Measurements from ENCODE around the gene ZIC1. TPM values are rescaled to one million over a fixed set of nuclear protein-coding genes. Genes with fewer than 3 reads are reported as not detected.

ZIC1 gene
- total RNA-seq, 1 experiment from 2014 or later, result not detected

DNA sequence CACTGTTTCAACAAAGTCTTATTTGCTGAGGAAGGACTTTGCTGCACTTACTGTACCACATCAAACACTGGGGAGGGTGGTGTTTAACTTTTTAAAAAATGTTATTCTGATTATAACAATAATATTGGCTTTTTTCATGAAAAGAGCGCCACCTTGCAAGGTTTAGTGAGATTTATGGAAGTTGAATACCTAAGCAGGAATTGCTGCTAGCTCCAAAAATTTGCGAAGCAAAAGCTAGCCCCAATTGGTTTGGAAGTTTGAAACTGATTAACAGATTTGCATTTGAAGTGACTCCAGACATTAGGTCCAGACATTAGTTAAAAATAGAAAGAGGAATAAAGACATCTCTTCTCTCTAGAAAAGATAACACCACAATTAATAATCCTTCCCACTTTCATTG is 6.7 kb downstream of the ZIC1 start:
- H3K9me3 ChIP-seq (ENCODE audit: insufficient read depth, low read depth), result no peaks in the 10 kb centered on the region
- no peak overlapping the region for H3K4me2 ChIP-seq
- no peaks in the 10 kb centered on the region for H4K20me1 ChIP-seq (ENCODE audit: insufficient read depth)
- no peak for DNase-seq
- H3K9me2 ChIP-seq (ENCODE audit: insufficient read depth), result no peaks in the 10 kb centered on the region
- ChIA-PET CTCF (no interaction called here), POLR2A (ENCODE audit: unreplicated experiment) (no interaction called here)
- H3K79me2 ChIP-seq (ENCODE audit: low read depth), result no peaks in the 10 kb centered on the region
- BruUV-seq (replicated peaks), result no TSS peak
- H3K4me1 ChIP-seq (replicated peaks; ENCODE audit: insufficient read depth), result no peaks in the 10 kb centered on the region
- no peaks in the 10 kb centered on the region for H3K36me3 ChIP-seq (ENCODE audit: low read depth)
- H3K27ac ChIP-seq, result no peak overlapping the region
- H3F3A ChIP-seq (ENCODE audit: insufficient read depth, low read depth), result no peaks in the 10 kb centered on the region
- intact Hi-C loops (cut with micrococcal nuclease; ENCODE audit: unreplicated experiment), result no loop called here
- H3K27me3 ChIP-seq (ENCODE audit: insufficient read depth, low read depth), result no peaks in the 10 kb centered on the region
- TF ChIP-seq EZH2 (IDR thresholded peaks at IDR 0.05; ENCODE audit: low read depth), result no peak
- TF ChIP-seq, protein P1, sequence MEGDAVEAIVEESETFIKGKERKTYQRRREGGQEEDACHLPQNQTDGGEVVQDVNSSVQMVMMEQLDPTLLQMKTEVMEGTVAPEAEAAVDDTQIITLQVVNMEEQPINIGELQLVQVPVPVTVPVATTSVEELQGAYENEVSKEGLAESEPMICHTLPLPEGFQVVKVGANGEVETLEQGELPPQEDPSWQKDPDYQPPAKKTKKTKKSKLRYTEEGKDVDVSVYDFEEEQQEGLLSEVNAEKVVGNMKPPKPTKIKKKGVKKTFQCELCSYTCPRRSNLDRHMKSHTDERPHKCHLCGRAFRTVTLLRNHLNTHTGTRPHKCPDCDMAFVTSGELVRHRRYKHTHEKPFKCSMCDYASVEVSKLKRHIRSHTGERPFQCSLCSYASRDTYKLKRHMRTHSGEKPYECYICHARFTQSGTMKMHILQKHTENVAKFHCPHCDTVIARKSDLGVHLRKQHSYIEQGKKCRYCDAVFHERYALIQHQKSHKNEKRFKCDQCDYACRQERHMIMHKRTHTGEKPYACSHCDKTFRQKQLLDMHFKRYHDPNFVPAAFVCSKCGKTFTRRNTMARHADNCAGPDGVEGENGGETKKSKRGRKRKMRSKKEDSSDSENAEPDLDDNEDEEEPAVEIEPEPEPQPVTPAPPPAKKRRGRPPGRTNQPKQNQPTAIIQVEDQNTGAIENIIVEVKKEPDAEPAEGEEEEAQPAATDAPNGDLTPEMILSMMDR (conservative IDR thresholded peaks at IDR 0.05), result no peak; the same call in 1 of the 2 replicates
- H3K4me3 ChIP-seq, result no peak overlapping the region
- H2AFZ ChIP-seq, result no peak overlapping the region

DNA sequence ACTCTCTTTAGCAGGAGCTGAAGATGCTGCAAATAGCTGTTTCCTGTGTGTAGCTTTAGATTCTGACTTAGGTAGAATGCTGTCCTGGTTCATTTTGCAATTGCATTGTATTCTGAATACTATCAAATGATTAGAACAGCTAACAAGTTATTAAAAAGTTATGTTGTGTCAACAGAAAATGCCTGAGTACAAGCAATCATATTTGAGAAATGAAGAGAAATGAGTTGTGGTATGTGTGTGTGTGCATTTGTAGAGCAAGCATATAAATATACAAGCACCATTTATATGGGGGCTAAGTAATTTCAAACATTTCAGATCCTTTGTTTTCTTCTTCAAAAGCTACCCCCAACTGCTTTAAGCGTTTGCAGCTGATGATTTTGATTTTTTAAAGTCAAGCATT is 7.8 kb downstream of the ZIC1 start:
- intact Hi-C loops (cut with micrococcal nuclease; ENCODE audit: unreplicated experiment), result no loop called here
- Histone ChIP-seq H3K79me2 (ENCODE audit: low read depth) (no peaks in the 10 kb centered on the region), H3K9me2 (ENCODE audit: insufficient read depth) (no peaks in the 10 kb centered on the region), H3K4me1 (replicated peaks; ENCODE audit: insufficient read depth) (no peaks in the 10 kb centered on the region), H3F3A (ENCODE audit: insufficient read depth, low read depth) (no peaks in the 10 kb centered on the region), H3K27me3 (ENCODE audit: insufficient read depth, low read depth) (no peaks in the 10 kb centered on the region), H3K9me3 (ENCODE audit: insufficient read depth, low read depth) (no peaks in the 10 kb centered on the region), H3K4me3 (no peak overlapping the region), H3K36me3 (ENCODE audit: low read depth) (no peaks in the 10 kb centered on the region), H4K20me1 (ENCODE audit: insufficient read depth) (no peaks in the 10 kb centered on the region), H2AFZ (no peak overlapping the region), H3K4me2 (no peak overlapping the region), H3K27ac (no peak overlapping the region)
- DNase-seq, result no peak
- ChIA-PET CTCF (no interaction called here), POLR2A (ENCODE audit: unreplicated experiment) (no interaction called here)
- TF ChIP-seq, protein P1 (conservative IDR thresholded peaks at IDR 0.05), result no peak
- TF ChIP-seq EZH2 (IDR thresholded peaks at IDR 0.05; ENCODE audit: low read depth), result no peak
- no TSS peak for BruUV-seq (replicated peaks)

DNA sequence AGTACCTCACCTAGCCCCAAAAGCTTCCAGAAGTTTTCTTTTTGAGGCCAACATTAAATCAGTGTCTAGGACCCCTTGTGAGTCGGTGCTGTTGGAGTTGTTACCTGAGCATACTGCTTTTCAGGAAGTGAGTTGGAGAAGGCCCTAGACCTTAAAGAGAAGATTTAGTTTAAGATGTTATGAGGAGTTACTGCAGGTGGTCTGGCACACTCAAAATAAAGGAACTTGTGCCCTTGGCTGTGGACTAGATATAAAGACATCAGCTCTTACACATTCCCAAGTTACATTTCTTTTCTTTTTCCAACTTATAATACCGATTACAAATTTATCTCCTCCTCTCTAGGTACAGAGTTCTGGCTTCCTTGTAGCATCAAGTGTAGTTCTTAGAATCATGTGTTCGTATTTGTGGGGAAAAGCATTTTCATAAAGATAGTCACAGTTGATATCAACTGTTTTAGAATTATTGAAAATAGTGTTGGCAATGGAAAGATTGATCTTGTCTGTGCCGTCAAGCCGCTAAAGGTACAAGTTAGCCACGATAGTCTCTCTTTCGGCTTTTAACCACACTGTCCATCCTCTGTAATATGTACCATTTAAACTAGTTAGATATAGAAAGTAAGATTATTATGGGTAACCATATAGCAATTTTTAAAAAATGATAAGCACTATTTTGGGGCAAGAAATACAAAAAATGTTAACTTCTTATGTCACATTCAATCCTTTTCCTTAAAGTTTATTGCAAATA is 8.6 kb downstream of the ZIC1 start:
- POLR2A ChIA-PET (ENCODE audit: unreplicated experiment), result no interaction called here
- intact Hi-C loops (cut with micrococcal nuclease; ENCODE audit: unreplicated experiment), result no loop called here

More for the DNA sequence above, 8.6 kb downstream of the ZIC1 start:
- Histone ChIP-seq H3K27ac (no peak overlapping the region), H3K9me3 (ENCODE audit: insufficient read depth, low read depth) (no peaks in the 10 kb centered on the region), H3F3A (ENCODE audit: insufficient read depth, low read depth) (no peaks in the 10 kb centered on the region), H3K9me2 (ENCODE audit: insufficient read depth) (no peaks in the 10 kb centered on the region), H3K4me3 (no peak overlapping the region), H3K79me2 (ENCODE audit: low read depth) (no peaks in the 10 kb centered on the region), H3K36me3 (ENCODE audit: low read depth) (no peaks in the 10 kb centered on the region), H3K4me1 (replicated peaks; ENCODE audit: insufficient read depth) (no peaks in the 10 kb centered on the region), H3K27me3 (ENCODE audit: insufficient read depth, low read depth) (no peaks in the 10 kb centered on the region), H3K4me2 (no peak overlapping the region), H2AFZ (no peak overlapping the region), H4K20me1 (ENCODE audit: insufficient read depth) (no peaks in the 10 kb centered on the region)
- DNase-seq, result no peak
- BruUV-seq (replicated peaks), result no TSS peak
- CTCF ChIA-PET, result no interaction called here
- TF ChIP-seq, protein P1 (conservative IDR thresholded peaks at IDR 0.05), result no peak
- no peak for TF ChIP-seq EZH2 (IDR thresholded peaks at IDR 0.05; ENCODE audit: low read depth)

All from PC-9 (cell line).